ENCODE results near the gene ISYNA1. TPM values are rescaled to one million over a fixed set of nuclear protein-coding genes. Genes with fewer than 3 reads are reported as not detected.

ISYNA1 gene
- total RNA-seq, 1 donor from 2014 or later = 251 TPM

- Mint-ChIP-seq H3K9me3 (no peaks in the 10 kb centered on the region), H3K36me3 (ENCODE audit: low read depth) (no peaks in the 10 kb centered on the region), H3K27me3 (ENCODE audit: low read depth) (no peaks in the 10 kb centered on the region), H3K27ac (ENCODE audit: unreplicated experiment) (peak overlapping the region; percentile 43), H3K4me3 (no peak overlapping the region), H3K4me1 (peaks cover 13% of the 10 kb centered on the region)
- DNase-seq (ENCODE audit: low read depth, low spot score) = no peak
- TF ChIP-seq, protein P1, sequence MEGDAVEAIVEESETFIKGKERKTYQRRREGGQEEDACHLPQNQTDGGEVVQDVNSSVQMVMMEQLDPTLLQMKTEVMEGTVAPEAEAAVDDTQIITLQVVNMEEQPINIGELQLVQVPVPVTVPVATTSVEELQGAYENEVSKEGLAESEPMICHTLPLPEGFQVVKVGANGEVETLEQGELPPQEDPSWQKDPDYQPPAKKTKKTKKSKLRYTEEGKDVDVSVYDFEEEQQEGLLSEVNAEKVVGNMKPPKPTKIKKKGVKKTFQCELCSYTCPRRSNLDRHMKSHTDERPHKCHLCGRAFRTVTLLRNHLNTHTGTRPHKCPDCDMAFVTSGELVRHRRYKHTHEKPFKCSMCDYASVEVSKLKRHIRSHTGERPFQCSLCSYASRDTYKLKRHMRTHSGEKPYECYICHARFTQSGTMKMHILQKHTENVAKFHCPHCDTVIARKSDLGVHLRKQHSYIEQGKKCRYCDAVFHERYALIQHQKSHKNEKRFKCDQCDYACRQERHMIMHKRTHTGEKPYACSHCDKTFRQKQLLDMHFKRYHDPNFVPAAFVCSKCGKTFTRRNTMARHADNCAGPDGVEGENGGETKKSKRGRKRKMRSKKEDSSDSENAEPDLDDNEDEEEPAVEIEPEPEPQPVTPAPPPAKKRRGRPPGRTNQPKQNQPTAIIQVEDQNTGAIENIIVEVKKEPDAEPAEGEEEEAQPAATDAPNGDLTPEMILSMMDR (conservative IDR thresholded peaks at IDR 0.05) = no peak
Measured at GRCh38 chr19:18457483-18458331, 19.8 kb upstream of the ISYNA1 start.

DNA sequence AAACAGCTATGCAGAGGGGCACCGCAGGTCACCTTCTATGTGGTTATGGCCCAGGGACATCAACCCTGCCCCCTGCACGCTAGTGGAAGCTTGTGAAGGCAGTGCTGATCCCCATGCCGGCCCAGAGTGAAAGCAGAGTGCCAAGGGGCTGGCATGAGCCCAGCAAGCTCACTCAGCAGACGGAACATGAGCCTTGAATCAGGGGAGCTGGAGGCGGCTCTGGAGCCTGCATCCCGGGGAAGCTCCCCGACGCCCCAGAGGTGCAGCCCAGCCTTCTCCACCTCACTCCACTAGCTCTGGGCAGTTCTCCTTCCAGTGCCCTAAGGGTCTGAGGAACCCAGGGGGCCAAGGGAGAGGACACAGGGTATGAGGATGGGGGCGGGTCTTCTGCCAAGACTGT lies 19.0 kb upstream of the ISYNA1 start:
- no peaks in the 10 kb centered on the region for H3K36me3 Mint-ChIP-seq (ENCODE audit: low read depth)
- TF ChIP-seq, protein P1 (conservative IDR thresholded peaks at IDR 0.05) = no peak
- no peak for DNase-seq (ENCODE audit: low read depth, low spot score)
- no peak overlapping the region for H3K27ac Mint-ChIP-seq (ENCODE audit: unreplicated experiment)
- peaks cover 13% of the 10 kb centered on the region for H3K4me1 Mint-ChIP-seq
- H3K27me3 Mint-ChIP-seq (ENCODE audit: low read depth) = no peaks in the 10 kb centered on the region
- no peak overlapping the region for H3K4me3 Mint-ChIP-seq
- H3K9me3 Mint-ChIP-seq = no peaks in the 10 kb centered on the region

DNA sequence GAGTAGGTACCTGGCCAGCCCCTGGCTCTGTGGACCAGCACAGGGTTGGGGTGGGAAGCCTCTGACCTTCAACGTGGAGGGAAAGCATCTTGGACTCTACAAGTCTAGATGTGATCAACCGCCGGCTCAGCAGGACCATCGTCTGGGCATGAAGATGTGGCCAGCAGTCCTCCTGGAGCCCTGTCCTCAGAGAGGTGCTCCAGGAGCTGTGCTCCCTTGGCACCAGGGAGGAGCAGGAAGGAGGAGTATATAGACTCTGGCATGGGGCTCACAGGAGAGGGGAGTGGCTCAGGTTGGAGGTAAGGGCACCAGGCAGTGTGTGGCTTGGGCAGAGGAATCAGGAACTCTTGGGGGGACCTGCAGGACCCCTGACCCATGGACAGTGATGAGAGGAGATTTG lies 18.3 kb upstream of the ISYNA1 start:
- Mint-ChIP-seq H3K27ac (ENCODE audit: unreplicated experiment) (no peak overlapping the region), H3K4me3 (no peak overlapping the region), H3K9me3 (no peaks in the 10 kb centered on the region), H3K36me3 (ENCODE audit: low read depth) (no peaks in the 10 kb centered on the region), H3K27me3 (ENCODE audit: low read depth) (no peaks in the 10 kb centered on the region), H3K4me1 (peaks cover 13% of the 10 kb centered on the region)
- DNase-seq (ENCODE audit: low read depth, low spot score) = no peak
- TF ChIP-seq, protein P1 (conservative IDR thresholded peaks at IDR 0.05) = no peak

DNA sequence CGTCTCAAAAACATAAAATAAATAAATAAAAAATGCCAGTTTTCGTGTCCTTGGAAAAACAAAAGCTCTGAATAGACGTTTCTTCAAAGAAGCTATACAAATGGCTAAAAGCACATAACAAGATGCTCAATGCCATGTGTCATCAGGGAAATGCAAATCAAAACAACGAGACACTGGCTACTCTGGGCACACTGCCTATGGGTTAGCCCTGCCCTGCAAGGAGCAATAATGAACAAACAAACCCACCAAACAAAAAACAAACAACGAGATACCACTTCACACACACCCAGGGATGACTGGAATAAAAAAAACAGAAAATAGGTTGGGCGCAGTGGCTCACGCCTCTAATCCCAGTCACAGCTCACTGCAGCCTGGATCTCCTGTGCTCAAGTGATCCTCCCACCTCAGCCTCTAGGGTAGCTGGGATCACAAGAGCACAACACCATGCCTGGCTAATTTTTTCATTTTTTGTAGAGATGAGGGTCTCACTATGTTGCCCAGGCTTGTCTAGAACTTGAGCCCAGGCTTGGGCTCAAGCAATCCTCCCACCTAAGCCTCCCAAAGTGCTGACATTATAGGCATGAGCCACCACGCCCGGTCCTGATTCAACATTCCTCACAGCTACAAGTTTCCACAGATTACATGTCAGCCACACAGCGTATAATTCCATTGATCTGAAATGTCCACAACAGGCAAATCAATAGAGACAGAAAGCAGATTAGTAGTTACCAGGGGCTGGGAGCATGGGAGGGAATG lies 15.5 kb upstream of the ISYNA1 start:
- no peak overlapping the region for H3K4me3 Mint-ChIP-seq
- DNase-seq (ENCODE audit: low read depth, low spot score) = no peak
- H3K27me3 Mint-ChIP-seq (ENCODE audit: low read depth) = no peaks in the 10 kb centered on the region
- peaks cover under 1% of the 10 kb centered on the region for H3K36me3 Mint-ChIP-seq (ENCODE audit: low read depth)
- no peaks in the 10 kb centered on the region for H3K9me3 Mint-ChIP-seq
- H3K27ac Mint-ChIP-seq (ENCODE audit: unreplicated experiment) = no peak overlapping the region
- peaks cover 20% of the 10 kb centered on the region for H3K4me1 Mint-ChIP-seq
- TF ChIP-seq, protein P1 (conservative IDR thresholded peaks at IDR 0.05) = no peak

DNA sequence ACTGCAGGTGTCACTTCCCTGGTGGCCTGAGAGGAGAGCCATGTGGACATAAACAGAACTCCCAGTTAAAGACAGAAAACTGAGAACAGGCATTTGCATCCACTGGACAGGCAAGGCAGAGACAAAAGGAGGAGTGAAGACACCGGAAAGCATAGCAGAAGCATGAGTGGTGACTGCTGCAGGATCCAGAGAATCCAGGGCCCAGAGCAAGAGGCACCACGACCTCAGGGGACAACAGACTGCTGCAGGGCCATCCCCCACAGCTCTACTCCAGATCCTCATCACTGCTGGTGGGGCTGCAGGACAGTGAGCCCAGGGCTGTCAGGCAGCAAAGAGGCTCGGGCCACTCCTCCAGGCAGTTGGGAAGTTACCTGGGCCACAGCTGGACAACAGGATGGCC lies 14.5 kb upstream of the ISYNA1 start:
- TF ChIP-seq, protein P1 (conservative IDR thresholded peaks at IDR 0.05) = no peak
- H3K4me3 Mint-ChIP-seq = no peak overlapping the region
- DNase-seq (ENCODE audit: low read depth, low spot score) = no peak

More for the DNA sequence above, 14.5 kb upstream of the ISYNA1 start:
- H3K36me3 Mint-ChIP-seq (ENCODE audit: low read depth) = peaks cover 4% of the 10 kb centered on the region
- H3K27ac Mint-ChIP-seq (ENCODE audit: unreplicated experiment) = no peak overlapping the region
- H3K4me1 Mint-ChIP-seq = peaks cover 18% of the 10 kb centered on the region
- H3K27me3 Mint-ChIP-seq (ENCODE audit: low read depth) = no peaks in the 10 kb centered on the region
- H3K9me3 Mint-ChIP-seq = no peaks in the 10 kb centered on the region

Measured in neural crest cell (in vitro differentiated cells).